T-cell (primary cell): Measurements from ENCODE around the gene RHOBTB3. TPM values are rescaled to one million over a fixed set of nuclear protein-coding genes. Genes with fewer than 3 reads are reported as not detected.
"Not testable (repeated sequence)": the region's sequence is repeated elsewhere in the genome, so short reads cannot be mapped to it uniquely, and the experiment has no call there.

Source experiments
- ATAC-seq, 4 experiments: fragments of 200-7000 bp in 3 of 4; fragments of 150-1000 bp in 1 of 4; cut with Tn5 transposase; replicated peaks in 1 of 4; 1 replicate in 3 of 4; 2 replicates in 1 of 4; pipeline ENCODE4 v1.10.0; 2021; ENCODE audit warnings: moderate library complexity in 3 of 4, mild to moderate bottlenecking in 2 of 4, moderate number of reproducible peaks in 1 of 4
- CTCF ChIA-PET, 2 donors: fragments of 300-600 bp; sonication (Branson Sonifier 250); formaldehyde crosslinking; loops; one replicate each; lab custom pipeline; 2022; ENCODE audit warnings: antibody characterized with exemption in 2 of 2; lab: Charles Lee
- POLR2A ChIA-PET, 2 donors: fragments of 300-600 bp; sonication (Branson Sonifier 250); formaldehyde crosslinking; loops; one replicate each; lab custom pipeline; 2022; ENCODE audit warnings: antibody characterized with exemption in 2 of 2; lab: Charles Lee
- DNase-seq, 35 experiments: peaks; one replicate each; pipeline versions ENCODE4 v3.0.0 to v3.0.0-alpha.2; 2013 to 2023
- H3K27ac ChIP-seq: one replicate; pipeline ENCODE4 v1.5.1; 2013; ENCODE audit warnings: low read length
- H3K27me3 ChIP-seq, 2 experiments: replicated peaks in 1 of 2; 1 replicate in 1 of 2; 2 replicates in 1 of 2; pipeline versions ENCODE4 v1.6.1 to v1.7.0; 2013; ENCODE audit warnings: low read length in 1 of 2, mixed read lengths in 1 of 2; ENCODE audit not compliant: control insufficient read depth in 2 of 2, insufficient read depth in 2 of 2; ENCODE audit errors: extremely low read depth in 1 of 2
- H3K36me3 ChIP-seq, 2 donors: 1 replicate in 1 of 2; 2 replicates in 1 of 2; pipeline versions ENCODE4 v1.6.1 to v1.7.0; 2013; ENCODE audit warnings: low read length in 1 of 2; ENCODE audit not compliant: control insufficient read depth in 2 of 2, insufficient read depth in 1 of 2; ENCODE audit errors: extremely low read depth in 1 of 2
- H3K4me1 ChIP-seq, 2 experiments: 1 replicate in 1 of 2; 2 replicates in 1 of 2; pipeline versions ENCODE4 v1.6.1 to v1.7.0; 2013; ENCODE audit warnings: low read length in 2 of 2, mixed read lengths in 1 of 2; ENCODE audit not compliant: insufficient read depth in 2 of 2, control insufficient read depth in 1 of 2; ENCODE audit errors: extremely low read depth in 1 of 2
- H3K4me3 ChIP-seq, 2 donors: 1 replicate in 1 of 2; 2 replicates in 1 of 2; pipeline versions ENCODE4 v1.5.1 to v1.7.0; 2013; ENCODE audit warnings: mild to moderate bottlenecking in 2 of 2, low read length in 1 of 2, moderate library complexity in 1 of 2; ENCODE audit not compliant: control insufficient read depth in 1 of 2; ENCODE audit errors: extremely low read depth in 1 of 2
- H3K9me3 ChIP-seq: 2 replicates; pipeline ENCODE4 v1.7.0; 2013
- H3K27ac Mint-ChIP-seq, 2 donors: one replicate each; pipeline ENCODE4 v1.8.0; 2020 to 2021; ENCODE audit warnings: mild to moderate bottlenecking in 2 of 2, mixed read lengths in 2 of 2
- H3K27me3 Mint-ChIP-seq, 2 donors: one replicate each; pipeline ENCODE4 v1.8.0; 2021 to 2022; ENCODE audit warnings: mixed read lengths in 2 of 2
- H3K36me3 Mint-ChIP-seq: one replicate; pipeline ENCODE4 v1.8.0; 2021; ENCODE audit warnings: mixed read lengths
- H3K4me1 Mint-ChIP-seq, 3 donors: one replicate each; pipeline ENCODE4 v1.8.0; 2020 to 2022; ENCODE audit warnings: mixed read lengths in 3 of 3, mild to moderate bottlenecking in 1 of 3
- H3K4me3 Mint-ChIP-seq, 3 donors: one replicate each; pipeline ENCODE4 v1.8.0; 2020 to 2022; ENCODE audit warnings: mild to moderate bottlenecking in 3 of 3, mixed read lengths in 3 of 3, moderate library complexity in 3 of 3
- H3K9me3 Mint-ChIP-seq, 3 donors: one replicate each; pipeline ENCODE4 v1.8.0; 2020 to 2022; ENCODE audit warnings: mixed read lengths in 3 of 3
- WGBS: methylation state at CpG from one replicate; pipeline ENCODE4 v1.1.5; 2013; ENCODE audit warnings: missing lambda C conversion rate; ENCODE audit not compliant: insufficient coverage; 5-methylcytosine and 5-hydroxymethylcytosine counted together
- total RNA-seq, 35 experiments: library from RNA in 6 of 35; stranded (reverse) in 6 of 35; fragments of 120-200 nt in 1 of 35; gene quantifications; one replicate each; pipeline versions ENCODE4 v1.2.1 to v1.2.4 and lab custom pipeline; 2013 to 2026

Gene RHOBTB3
- total RNA-seq, 5 donors from 2014 or later (not counting 1 experiment from before 2014, with no cell fraction given), result 2.6 to 4.8 (median 3.6) TPM

GRCh38 chr5:95712347-95712958, 18.7 kb upstream of the RHOBTB3 start:
- ChIA-PET CTCF (no interaction called here), POLR2A (no interaction called here)
- no peak overlapping the region for H3K27ac ChIP-seq
- H3K4me3 Mint-ChIP-seq, result no peak overlapping the region
- no peak overlapping the region for H3K27ac Mint-ChIP-seq
- no peaks in the 10 kb centered on the region for H3K9me3 Mint-ChIP-seq
- H3K9me3 ChIP-seq, result no peaks in the 10 kb centered on the region
- DNase-seq, result no peak
- no peak for ATAC-seq
- WGBS, result 83% methylated on average over 1 of the region's 2 CpGs
- peaks cover 0 to 13% (median 10%) of the 10 kb centered on the region in 3 donors for H3K4me1 Mint-ChIP-seq
- no peaks in the 10 kb centered on the region for H3K36me3 ChIP-seq
- no peaks in the 10 kb centered on the region for H3K27me3 Mint-ChIP-seq
- H3K36me3 Mint-ChIP-seq, result no peaks in the 10 kb centered on the region
- H3K27me3 ChIP-seq, result no peaks in the 10 kb centered on the region
- H3K4me3 ChIP-seq, result no peak overlapping the region
- peaks cover 2 to 6% of the 10 kb centered on the region in 2 experiments for H3K4me1 ChIP-seq

DNA sequence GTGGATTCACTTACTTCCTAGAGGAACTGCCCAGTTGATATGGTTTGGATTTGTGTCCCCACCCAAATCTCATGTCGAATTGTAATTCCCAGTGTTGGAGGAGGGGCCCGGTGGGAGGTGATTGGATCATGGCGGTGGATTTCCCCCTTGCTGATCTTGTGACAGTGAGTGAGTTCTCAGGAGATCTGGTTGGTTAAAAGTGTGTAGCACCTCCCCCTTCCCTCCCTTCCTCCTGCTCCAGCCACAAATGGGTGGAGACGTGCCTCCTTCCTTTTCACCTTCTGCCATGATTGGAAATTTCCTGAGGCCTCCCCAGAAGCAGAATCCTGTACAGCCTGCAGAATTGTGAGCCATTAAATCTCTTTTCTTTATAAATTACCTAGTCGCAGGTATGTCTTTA, 17.9 kb upstream of the RHOBTB3 start:
- DNase-seq, H3K4me3 Mint-ChIP-seq, H3K27me3 ChIP-seq, H3K27me3 Mint-ChIP-seq, H3K9me3 Mint-ChIP-seq, H3K36me3 ChIP-seq, H3K36me3 Mint-ChIP-seq, H3K4me3 ChIP-seq, CTCF ChIA-PET, H3K27ac Mint-ChIP-seq, ATAC-seq, H3K9me3 ChIP-seq, H3K27ac ChIP-seq, POLR2A ChIA-PET: not testable (repeated sequence)
- H3K4me1 ChIP-seq, result peaks cover 3 to 13% of the 10 kb centered on the region in 2 experiments
- WGBS, result no CpG with 5 or more reads among the region's 5 CpGs
- peaks cover 0 to 13% (median 10%) of the 10 kb centered on the region in 3 donors for H3K4me1 Mint-ChIP-seq

DNA sequence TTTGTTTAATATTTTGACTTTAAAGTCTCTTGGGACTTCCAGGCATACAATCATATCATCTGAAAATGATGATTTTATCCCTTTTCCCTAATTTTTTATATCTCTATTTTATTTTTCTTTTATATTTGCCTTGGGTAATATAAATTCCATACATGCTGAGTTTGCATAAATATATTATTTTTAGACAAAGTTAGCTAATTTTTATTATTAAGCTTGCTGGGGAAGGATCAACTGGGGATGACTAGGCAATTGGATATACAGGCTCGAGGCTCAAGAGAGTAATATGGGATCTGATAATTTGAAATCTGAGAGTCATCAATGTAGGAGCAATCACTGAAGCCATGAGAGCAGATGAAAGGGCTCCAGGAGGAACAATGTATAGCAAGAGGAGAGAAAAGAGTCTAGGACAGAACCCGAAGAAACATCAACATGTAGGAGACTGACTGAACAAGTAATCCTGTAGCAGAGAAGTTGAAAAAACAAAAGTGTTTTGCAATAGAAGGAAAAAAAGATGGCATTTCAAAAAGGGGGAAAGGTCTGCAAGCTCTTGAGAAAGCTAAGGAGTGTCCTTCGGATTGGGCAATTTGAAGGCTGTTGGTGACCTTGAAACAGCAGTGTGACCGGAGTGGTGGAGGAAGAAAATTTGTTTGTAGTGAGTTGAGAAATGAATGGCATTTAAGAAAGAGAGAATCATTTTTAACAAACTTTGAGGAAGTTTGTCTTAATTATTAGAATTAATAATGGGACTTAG, 17.0 kb upstream of the RHOBTB3 start:
- Histone ChIP-seq H3K4me1 (peaks cover 8 to 22% of the 10 kb centered on the region in 2 experiments), H3K27me3 (no peaks in the 10 kb centered on the region), H3K4me3 (no peak overlapping the region), H3K27ac (no peak overlapping the region), H3K9me3 (no peaks in the 10 kb centered on the region), H3K36me3 (no peaks in the 10 kb centered on the region)
- no peak overlapping the region for H3K27ac Mint-ChIP-seq
- no peak for ATAC-seq
- H3K9me3 Mint-ChIP-seq, result no peaks in the 10 kb centered on the region
- ChIA-PET POLR2A (no interaction called here), CTCF (no interaction called here)
- H3K27me3 Mint-ChIP-seq, result no peaks in the 10 kb centered on the region
- no peaks in the 10 kb centered on the region for H3K36me3 Mint-ChIP-seq
- H3K4me3 Mint-ChIP-seq, result no peak overlapping the region
- WGBS, result 96% methylated on average over 4 of the region's 4 CpGs
- H3K4me1 Mint-ChIP-seq, result peaks cover 0 to 13% (median 10%) of the 10 kb centered on the region in 3 donors
- no peak for DNase-seq

GRCh38 chr5:95715799-95716461, 15.2 kb upstream of the RHOBTB3 start:
- DNase-seq, result no peak
- POLR2A ChIA-PET, result no interaction called here
- no peak overlapping the region for H3K27ac Mint-ChIP-seq

GRCh38 chr5:95717439-95717838, 13.7 kb upstream of the RHOBTB3 start:
- ChIA-PET POLR2A (no interaction called here), CTCF (interaction anchor here (1.0 to 1.2 kb wide), 2 partner anchors 53 to 64 kb away, joined by 4 read pairs; no protein-coding TSS in a partner anchor)
- H3K9me3 Mint-ChIP-seq, result no peaks in the 10 kb centered on the region
- H3K4me3 ChIP-seq, result no peak overlapping the region
- peaks cover 8 to 23% of the 10 kb centered on the region in 2 experiments for H3K4me1 ChIP-seq
- H3K27ac ChIP-seq, result no peak overlapping the region
- no peaks in the 10 kb centered on the region for H3K36me3 Mint-ChIP-seq
- no peaks in the 10 kb centered on the region for H3K36me3 ChIP-seq
- ATAC-seq, result no peak
- no peak for DNase-seq
- no peaks in the 10 kb centered on the region for H3K27me3 Mint-ChIP-seq
- H3K9me3 ChIP-seq, result no peaks in the 10 kb centered on the region
- H3K27me3 ChIP-seq, result no peaks in the 10 kb centered on the region
- no peak overlapping the region for H3K4me3 Mint-ChIP-seq
- H3K27ac Mint-ChIP-seq, result no peak overlapping the region
- no CpG with 5 or more reads among the region's 2 CpGs for whole genome bisulfite sequencing
- peaks cover 0 to 16% (median 13%) of the 10 kb centered on the region in 3 donors for H3K4me1 Mint-ChIP-seq

More at GRCh38 chr5:95715799-95716461, 15.2 kb upstream of the RHOBTB3 start:
- Histone ChIP-seq H3K9me3 (no peaks in the 10 kb centered on the region), H3K27ac (no peak overlapping the region), H3K36me3 (no peaks in the 10 kb centered on the region), H3K4me3 (no peak overlapping the region), H3K4me1 (peaks cover 8 to 23% of the 10 kb centered on the region in 2 experiments), H3K27me3 (no peaks in the 10 kb centered on the region)
- 68% methylated on average over 4 of the region's 5 CpGs for WGBS
- no peak overlapping the region for H3K4me3 Mint-ChIP-seq
- peaks cover 0 to 16% (median 13%) of the 10 kb centered on the region in 3 donors for H3K4me1 Mint-ChIP-seq
- CTCF ChIA-PET, result no interaction called here
- H3K36me3 Mint-ChIP-seq, result no peaks in the 10 kb centered on the region
- no peaks in the 10 kb centered on the region for H3K9me3 Mint-ChIP-seq
- no peaks in the 10 kb centered on the region for H3K27me3 Mint-ChIP-seq
- no peak for ATAC-seq

GRCh38 chr5:95718203-95718602, 12.9 kb upstream of the RHOBTB3 start:
- DNase-seq (peak in 2 of 35 experiments; percentile 3 to 64), ATAC-seq (peak; percentile 70 to 96 (median 79))
- Histone ChIP-seq H3K9me3 (no peaks in the 10 kb centered on the region), H3K27me3 (no peaks in the 10 kb centered on the region), H3K4me1 (peaks cover 8 to 25% of the 10 kb centered on the region in 2 experiments), H3K27ac (no peak overlapping the region), H3K36me3 (no peaks in the 10 kb centered on the region), H3K4me3 (no peak overlapping the region)
- no peaks in the 10 kb centered on the region for H3K9me3 Mint-ChIP-seq
- peaks cover 0 to 16% (median 11%) of the 10 kb centered on the region in 3 donors for H3K4me1 Mint-ChIP-seq
- H3K27me3 Mint-ChIP-seq, result no peaks in the 10 kb centered on the region
- ChIA-PET CTCF (interaction anchor here (0.6 to 1.2 kb wide), 4 partner anchors 24 to 1175 kb away, joined by 3 to 4 read pairs (median 4); no protein-coding TSS in a partner anchor), POLR2A (interaction anchor here in 1 of 2 donors (0.6 kb wide), 2 partner anchors 13 to 137 kb away, joined by 3 read pairs; no protein-coding TSS in a partner anchor)
- no peak overlapping the region for H3K27ac Mint-ChIP-seq
- no peak overlapping the region for H3K4me3 Mint-ChIP-seq
- WGBS, result 6% methylated on average over 2 of the region's 2 CpGs
- no peaks in the 10 kb centered on the region for H3K36me3 Mint-ChIP-seq
